ENCODE data around the gene HSD17B8.

The HSD17B8 gene

DNA sequence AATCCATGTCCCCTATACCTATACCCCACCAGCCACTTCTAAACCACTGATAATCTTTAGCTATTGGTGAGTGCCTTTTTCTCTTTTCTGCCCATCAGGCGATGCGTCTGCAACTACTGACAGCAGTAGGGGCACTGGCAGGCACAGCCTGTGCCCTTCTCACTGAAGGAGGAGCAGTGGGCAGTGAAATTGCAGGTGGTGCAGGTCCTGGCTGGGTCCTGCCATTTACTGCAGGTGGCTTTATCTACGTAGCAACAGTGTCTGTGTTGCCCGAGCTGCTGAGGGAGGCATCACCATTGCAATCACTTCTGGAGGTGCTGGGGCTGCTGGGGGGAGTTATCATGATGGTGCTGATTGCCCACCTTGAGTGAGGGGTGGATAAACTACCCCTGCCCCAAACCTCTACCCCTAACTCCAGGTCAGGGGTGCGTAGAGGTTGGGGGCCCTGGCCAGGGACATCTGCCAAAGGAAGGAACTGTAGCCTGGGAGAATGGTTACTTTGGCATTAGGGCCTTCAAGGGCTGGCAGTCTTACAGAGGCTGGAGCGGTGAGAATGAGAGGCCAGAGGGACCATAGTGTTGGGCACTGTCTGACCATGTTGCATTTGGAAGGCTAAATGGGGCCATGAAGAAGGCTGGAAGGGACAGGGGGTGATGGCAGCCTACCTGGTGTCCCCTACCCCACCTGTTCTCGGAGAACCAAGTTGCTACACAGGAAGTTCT is 851 bp upstream of the HSD17B8 start:
- TF ChIP-seq, protein P1, sequence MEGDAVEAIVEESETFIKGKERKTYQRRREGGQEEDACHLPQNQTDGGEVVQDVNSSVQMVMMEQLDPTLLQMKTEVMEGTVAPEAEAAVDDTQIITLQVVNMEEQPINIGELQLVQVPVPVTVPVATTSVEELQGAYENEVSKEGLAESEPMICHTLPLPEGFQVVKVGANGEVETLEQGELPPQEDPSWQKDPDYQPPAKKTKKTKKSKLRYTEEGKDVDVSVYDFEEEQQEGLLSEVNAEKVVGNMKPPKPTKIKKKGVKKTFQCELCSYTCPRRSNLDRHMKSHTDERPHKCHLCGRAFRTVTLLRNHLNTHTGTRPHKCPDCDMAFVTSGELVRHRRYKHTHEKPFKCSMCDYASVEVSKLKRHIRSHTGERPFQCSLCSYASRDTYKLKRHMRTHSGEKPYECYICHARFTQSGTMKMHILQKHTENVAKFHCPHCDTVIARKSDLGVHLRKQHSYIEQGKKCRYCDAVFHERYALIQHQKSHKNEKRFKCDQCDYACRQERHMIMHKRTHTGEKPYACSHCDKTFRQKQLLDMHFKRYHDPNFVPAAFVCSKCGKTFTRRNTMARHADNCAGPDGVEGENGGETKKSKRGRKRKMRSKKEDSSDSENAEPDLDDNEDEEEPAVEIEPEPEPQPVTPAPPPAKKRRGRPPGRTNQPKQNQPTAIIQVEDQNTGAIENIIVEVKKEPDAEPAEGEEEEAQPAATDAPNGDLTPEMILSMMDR (IDR thresholded peaks at IDR 0.05; ENCODE audit: insufficient read depth, low read depth, low read length, missing control alignments), result no peak
- H3K4me3 ChIP-seq (ENCODE audit: low read length), result no peak overlapping the region
- DNase-seq (ENCODE audit: low read depth), result no peak

DNA sequence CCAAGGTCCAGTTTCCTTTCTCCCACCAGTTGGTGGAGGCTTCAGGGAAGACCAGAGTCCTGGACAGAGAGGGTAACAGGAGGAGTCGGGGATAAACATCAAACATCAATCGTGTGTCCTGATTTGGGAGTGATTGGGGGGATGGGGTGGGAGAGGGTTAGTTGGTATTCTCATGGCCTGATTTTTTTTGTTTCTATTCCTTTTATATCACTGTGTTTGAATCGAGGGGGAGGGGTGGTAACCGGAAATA is 365 bp upstream of the HSD17B8 start:
- TF ChIP-seq, protein P1 (IDR thresholded peaks at IDR 0.05; ENCODE audit: insufficient read depth, low read depth, low read length, missing control alignments), result no peak
- no peak for DNase-seq (ENCODE audit: low read depth)
- H3K4me3 ChIP-seq (ENCODE audit: low read length), result no peak overlapping the region

DNA sequence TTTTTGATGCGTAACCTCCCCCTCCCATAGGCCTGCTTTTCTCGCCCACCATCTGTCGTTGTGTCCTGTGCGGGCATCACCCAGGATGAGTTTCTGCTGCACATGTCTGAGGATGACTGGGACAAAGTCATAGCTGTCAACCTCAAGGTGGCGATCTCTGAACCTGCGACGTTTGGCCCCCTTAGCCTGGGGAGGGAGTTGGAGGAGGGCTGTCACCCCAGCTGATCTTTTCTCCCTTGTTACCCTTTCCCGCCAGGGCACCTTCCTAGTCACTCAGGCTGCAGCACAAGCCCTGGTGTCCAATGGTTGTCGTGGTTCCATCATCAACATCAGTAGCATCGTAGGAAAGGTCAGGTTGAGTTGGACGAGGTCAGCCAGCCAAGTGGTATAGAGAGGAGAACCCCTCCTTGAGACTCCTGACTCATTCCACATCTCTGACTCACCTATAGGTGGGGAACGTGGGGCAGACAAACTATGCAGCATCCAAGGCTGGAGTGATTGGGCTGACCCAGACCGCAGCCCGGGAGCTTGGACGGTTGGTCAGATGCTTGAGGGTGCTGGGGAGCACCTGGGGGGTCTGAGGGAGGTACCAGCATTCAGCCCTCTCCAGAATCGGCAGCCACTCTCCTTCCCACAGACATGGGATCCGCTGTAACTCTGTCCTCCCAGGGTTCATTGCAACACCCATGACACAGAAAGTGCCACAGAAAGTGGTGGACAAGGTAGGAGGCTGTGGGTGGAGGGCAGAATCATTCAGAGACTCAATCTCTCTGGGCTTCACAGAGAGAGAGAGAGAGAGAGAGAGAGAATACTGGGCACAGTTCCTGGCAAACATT is 954 bp downstream of the HSD17B8 start:
- H3K4me3 ChIP-seq (ENCODE audit: low read length), result peak overlapping the region; percentile 75
- DNase-seq (ENCODE audit: low read depth), result peak; percentile 76
- TF ChIP-seq, protein P1 (IDR thresholded peaks at IDR 0.05; ENCODE audit: insufficient read depth, low read depth, low read length, missing control alignments), result no peak

DNA sequence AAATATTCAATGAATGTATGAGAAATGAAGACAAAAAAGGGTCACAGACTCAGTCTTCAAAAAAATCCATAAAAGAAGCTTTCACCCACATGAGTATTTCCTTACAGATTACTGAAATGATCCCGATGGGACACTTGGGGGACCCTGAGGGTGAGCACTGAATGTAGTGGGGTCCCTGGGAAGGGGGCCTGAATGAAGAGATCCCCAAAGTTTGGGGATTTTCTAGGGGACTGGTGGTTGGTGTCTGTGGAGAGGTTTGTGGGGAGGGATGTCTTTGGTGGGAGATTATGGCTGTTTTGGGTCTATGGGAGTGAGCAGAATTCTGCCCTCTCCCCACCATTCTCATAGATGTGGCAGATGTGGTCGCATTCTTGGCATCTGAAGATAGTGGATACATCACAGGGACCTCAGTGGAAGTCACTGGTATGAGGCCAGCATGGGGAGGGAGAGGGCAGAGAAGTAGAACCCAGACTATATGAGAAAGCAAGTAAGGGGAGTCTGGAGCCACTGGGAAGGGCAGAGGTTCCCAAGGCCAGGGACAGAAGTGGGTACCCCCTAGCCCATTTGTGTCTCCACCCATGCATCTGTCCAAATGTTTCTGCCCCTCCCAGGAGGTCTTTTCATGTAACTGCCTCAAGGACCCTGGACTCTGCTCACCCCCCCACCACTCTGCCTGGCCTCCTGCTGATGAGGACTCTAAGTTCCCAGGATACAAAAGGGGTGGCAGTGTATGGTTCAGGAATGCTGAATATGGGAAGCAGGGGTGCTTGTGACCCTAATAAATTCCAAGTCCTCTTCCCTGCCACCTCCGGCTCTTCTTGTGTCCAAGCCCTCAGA is 1.8 kb downstream of the HSD17B8 start:
- TF ChIP-seq, protein P1 (IDR thresholded peaks at IDR 0.05; ENCODE audit: insufficient read depth, low read depth, low read length, missing control alignments), result no peak
- no peak for DNase-seq (ENCODE audit: low read depth)
- H3K4me3 ChIP-seq (ENCODE audit: low read length), result no peak overlapping the region

DNA sequence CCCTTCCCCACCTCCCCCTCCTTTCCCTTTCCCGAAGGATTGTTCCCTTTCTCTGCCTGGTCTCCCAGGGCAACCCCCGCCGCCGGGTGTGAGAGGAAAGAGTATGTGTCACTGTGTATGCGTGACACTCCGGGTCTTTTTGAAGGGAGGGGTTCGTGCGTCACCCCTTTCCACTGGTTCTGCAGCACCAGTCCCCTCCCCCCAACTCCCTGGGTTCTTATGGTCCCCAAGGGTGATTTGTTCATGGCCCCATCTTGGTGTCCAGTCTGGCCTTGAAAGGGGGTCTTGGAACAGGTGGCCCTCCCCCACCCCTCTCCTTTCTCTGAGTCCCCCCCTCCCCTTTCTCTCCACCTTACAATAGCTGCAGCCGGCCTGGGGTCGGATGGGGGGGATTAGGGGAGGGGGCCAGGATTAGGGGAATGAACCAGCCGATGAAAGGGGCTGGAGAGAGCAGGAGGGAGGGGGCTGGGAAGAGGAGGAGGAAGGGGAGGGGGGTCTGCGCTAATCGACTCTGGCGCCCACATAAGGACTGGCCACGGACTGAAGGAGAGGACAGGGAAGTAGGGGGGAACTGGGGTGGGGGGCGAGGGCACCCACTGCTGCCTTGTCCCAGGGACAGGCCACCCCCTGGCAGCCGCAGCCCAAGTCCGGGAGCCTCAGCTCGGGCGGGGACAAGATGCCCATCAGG is 2.6 kb downstream of the HSD17B8 start:
- TF ChIP-seq, protein P1 (IDR thresholded peaks at IDR 0.05; ENCODE audit: insufficient read depth, low read depth, low read length, missing control alignments), result no peak
- DNase-seq (ENCODE audit: low read depth), result peak; percentile 83
- H3K4me3 ChIP-seq (ENCODE audit: low read length), result peak overlapping the region; percentile 79

DNA sequence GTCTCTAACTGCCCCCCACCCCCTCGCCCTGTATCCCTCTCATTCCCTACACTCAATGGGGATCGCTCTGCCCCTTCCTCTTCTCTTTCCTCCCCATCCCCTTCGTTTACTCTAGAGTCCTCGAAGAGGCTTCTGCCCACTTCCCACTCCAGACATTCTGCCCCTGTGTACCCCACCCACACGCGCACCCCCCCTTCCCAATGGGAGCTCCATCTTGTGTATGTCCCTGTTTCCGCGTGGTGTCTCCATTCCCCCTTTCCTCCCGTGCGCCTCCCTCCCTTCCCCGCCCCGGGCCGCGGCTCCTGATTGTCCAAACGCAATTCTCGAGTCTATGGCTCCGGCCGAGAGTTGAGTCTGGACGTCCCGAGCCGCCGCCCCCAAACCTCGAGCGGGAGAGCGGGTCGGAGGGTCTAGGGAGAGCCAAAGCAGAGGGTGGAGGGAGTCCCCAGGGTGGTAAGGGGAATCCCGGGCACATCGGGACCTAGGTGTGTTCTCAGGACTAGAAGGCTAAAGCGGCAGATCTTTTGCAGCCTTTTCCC is 3.2 kb downstream of the HSD17B8 start:
- TF ChIP-seq, protein P1 (IDR thresholded peaks at IDR 0.05; ENCODE audit: insufficient read depth, low read depth, low read length, missing control alignments), result no peak
- peak overlapping the region; percentile 79 for H3K4me3 ChIP-seq (ENCODE audit: low read length)
- DNase-seq (ENCODE audit: low read depth), result peak; percentile 47

Data from epithelial cell of esophagus (primary cell).